Mucosa of rectum (tissue), 2 donors: Measurements from ENCODE around the gene EVI5L.

Experiments
- H3K27ac ChIP-seq, 2 donors: one replicate each; pipeline ENCODE4 v1.7.0; 2013; ENCODE audit warnings: inconsistent platforms in 2 of 2, low read depth in 2 of 2, low read length in 2 of 2
- H3K27me3 ChIP-seq, 2 donors: one replicate each; pipeline ENCODE4 v1.7.0; 2013; ENCODE audit warnings: low read length in 2 of 2; ENCODE audit not compliant: control insufficient read depth in 2 of 2, insufficient read depth in 2 of 2
- H3K36me3 ChIP-seq, 2 donors: one replicate each; pipeline ENCODE4 v1.7.0; 2013; ENCODE audit warnings: low read length in 2 of 2; ENCODE audit not compliant: control insufficient read depth in 2 of 2, insufficient read depth in 2 of 2
- H3K4me1 ChIP-seq, 2 donors: one replicate each; pipeline ENCODE4 v1.7.0; 2013; ENCODE audit warnings: low read length in 2 of 2, mild to moderate bottlenecking in 1 of 2; ENCODE audit not compliant: control insufficient read depth in 2 of 2, insufficient read depth in 2 of 2
- H3K4me3 ChIP-seq, 2 donors: one replicate each; pipeline ENCODE4 v1.7.0; 2013; ENCODE audit warnings: low read length in 2 of 2
- H3K9ac ChIP-seq, 2 donors: one replicate each; pipeline ENCODE4 v1.7.0; 2013; ENCODE audit warnings: low read length in 2 of 2, low read depth in 1 of 2, mild to moderate bottlenecking in 1 of 2
- H3K9me3 ChIP-seq, 2 donors: one replicate each; pipeline ENCODE4 v1.7.0; 2013; ENCODE audit warnings: low read length in 2 of 2; ENCODE audit not compliant: control insufficient read depth in 2 of 2
- donor health status: healthy.
- donor health status: Normal muscosa, but diverticular disease.

EVI5L gene

DNA sequence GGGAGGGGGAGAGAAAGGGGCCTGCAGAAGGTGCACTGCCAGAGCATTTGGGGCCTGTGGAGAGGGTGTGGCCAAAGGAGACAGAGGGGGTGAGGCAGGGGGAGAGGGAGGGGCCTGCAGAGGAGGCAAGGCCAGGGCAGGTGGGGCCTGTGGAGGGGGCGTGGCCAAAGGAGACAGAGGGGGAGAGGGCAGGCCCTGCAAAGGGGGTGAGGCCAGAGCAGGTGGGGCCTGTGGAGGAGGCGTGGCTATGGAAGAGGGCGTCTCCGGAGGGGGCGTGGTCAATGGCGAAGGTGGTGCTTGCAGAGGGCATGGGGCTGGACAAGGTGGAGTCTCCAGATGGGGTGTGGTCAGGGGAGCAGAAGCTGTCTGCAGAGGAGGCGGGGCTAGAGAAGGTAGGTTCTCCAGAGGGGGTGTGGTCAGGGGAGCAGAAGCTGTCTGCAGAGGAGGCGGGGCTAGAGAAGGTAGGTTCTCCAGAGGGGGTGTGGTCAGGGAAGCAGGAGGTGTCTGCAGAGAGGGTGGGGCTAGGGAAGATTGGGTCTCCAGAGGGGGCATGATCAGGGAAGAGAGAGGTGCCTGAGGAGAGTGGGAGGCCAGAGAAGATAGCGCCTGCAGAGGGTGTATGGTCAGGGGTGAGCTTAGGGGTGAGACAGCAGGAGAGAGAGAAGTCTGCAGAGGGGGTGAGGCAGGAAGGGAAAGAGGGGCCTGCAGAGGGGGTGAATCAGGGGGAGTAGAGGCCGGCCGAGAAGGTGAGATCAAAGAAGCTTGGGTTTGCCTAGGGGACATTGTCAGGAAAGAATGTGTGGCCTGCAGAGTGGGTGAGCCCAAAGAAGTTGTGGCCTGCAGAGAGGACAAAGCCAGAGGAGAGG is 40.8 kb downstream of the EVI5L start:
- peaks cover 22 to 27% of the 10 kb centered on the region in 2 donors for H3K4me1 ChIP-seq
- peak overlapping the region in 1 of 2 donors; percentile 65 for H3K27ac ChIP-seq
- peaks cover 22 to 24% of the 10 kb centered on the region in 2 donors for H3K27me3 ChIP-seq
- H3K36me3 ChIP-seq: no peaks in the 10 kb centered on the region
- H3K4me3 ChIP-seq: no peak overlapping the region
- no peak overlapping the region for H3K9ac ChIP-seq
- H3K9me3 ChIP-seq: no peaks in the 10 kb centered on the region

GRCh38 chr19:7871437-7872305 is 41.7 kb downstream of the EVI5L start:
- Histone ChIP-seq H3K9ac (peak overlapping the region in 1 of 2 donors; percentile 39), H3K4me3 (peak overlapping the region; percentile 37 to 59), H3K4me1 (peaks cover 22 to 27% of the 10 kb centered on the region in 2 donors), H3K9me3 (no peaks in the 10 kb centered on the region), H3K36me3 (no peaks in the 10 kb centered on the region), H3K27me3 (peaks cover 19 to 22% of the 10 kb centered on the region in 2 donors), H3K27ac (peak overlapping the region; percentile 65)

DNA sequence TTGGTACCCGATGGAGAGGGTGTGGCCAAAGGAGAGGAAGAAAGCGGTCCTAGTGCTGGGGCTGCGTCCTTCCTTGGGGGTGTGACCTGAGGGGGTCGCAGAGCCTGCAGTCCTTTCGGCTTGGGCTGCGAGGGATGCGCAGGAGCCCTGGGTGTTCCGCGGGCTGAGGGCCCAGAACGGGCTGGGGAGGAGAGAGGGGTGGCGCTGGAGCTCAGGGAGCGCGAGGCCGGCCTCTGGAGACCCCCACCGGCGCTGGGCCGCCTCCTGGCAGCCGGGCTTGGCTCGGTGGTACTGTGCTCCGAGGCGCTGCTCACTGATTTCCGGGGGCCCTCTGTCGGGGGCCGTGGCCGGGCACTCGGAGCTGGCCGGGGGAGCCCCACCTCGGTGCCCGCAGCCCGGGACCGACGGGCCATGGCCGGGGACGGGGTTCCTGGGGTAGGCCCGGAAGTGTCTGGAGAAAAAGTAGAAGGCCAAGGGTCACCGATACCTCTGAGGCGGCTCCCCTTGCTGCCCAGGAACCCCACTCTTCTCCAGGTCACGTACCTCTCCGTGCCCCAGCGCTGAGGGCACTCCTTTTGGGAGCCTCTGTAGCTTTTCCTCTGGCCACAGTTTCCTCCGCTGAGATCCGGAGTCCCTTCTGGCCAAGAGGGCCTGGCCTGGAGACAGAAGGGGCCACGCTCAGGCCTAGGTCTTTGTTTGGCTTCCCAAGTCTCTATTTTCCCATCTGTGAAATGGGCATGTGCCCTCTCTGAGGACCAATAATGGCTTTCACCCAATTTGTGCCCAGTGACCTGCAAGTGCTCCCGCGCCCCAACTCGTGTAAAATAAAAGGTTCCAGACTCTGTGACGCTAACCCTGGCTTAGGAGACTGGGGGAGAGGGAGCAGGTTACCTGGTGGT is 42.5 kb downstream of the EVI5L start:
- Histone ChIP-seq H3K9ac (no peak overlapping the region), H3K27ac (no peak overlapping the region), H3K4me3 (no peak overlapping the region), H3K27me3 (peaks cover 13 to 19% of the 10 kb centered on the region in 2 donors), H3K36me3 (no peaks in the 10 kb centered on the region), H3K9me3 (no peaks in the 10 kb centered on the region), H3K4me1 (peaks cover 22 to 27% of the 10 kb centered on the region in 2 donors)

- no peak overlapping the region for H3K27ac ChIP-seq
- no peaks in the 10 kb centered on the region for H3K9me3 ChIP-seq
- peaks cover 13 to 19% of the 10 kb centered on the region in 2 donors for H3K27me3 ChIP-seq
- no peak overlapping the region for H3K9ac ChIP-seq
- H3K36me3 ChIP-seq: no peaks in the 10 kb centered on the region
- no peak overlapping the region for H3K4me3 ChIP-seq
- H3K4me1 ChIP-seq: peaks cover 19 to 24% of the 10 kb centered on the region in 2 donors
Observed at GRCh38 chr19:7873304-7874075, 43.5 kb downstream of the EVI5L start.

- H3K9ac ChIP-seq: no peak within 1 kb of the TSS
Observed at GRCh38 chr19:7874076-7874896, 44.3 kb downstream of the EVI5L start, which contains the start of gene PRR36. Gene PRR36 (minus strand): TSS chr19:7874390. CDS start chr19:7873689, 701 bp downstream.

GRCh38 chr19:7874897-7875273 is 44.9 kb downstream of the EVI5L start:
- Histone ChIP-seq H3K9ac (no peak overlapping the region), H3K27me3 (peaks cover 13 to 19% of the 10 kb centered on the region in 2 donors), H3K9me3 (no peaks in the 10 kb centered on the region), H3K27ac (no peak overlapping the region), H3K4me1 (peaks cover 13 to 14% of the 10 kb centered on the region in 2 donors), H3K4me3 (no peak overlapping the region), H3K36me3 (no peaks in the 10 kb centered on the region)

More at GRCh38 chr19:7874076-7874896, 44.3 kb downstream of the EVI5L start, which contains the start of gene PRR36:
- Histone ChIP-seq H3K9me3 (no peaks in the 10 kb centered on the region), H3K4me3 (no peak within 1 kb of the TSS), H3K4me1 (peaks cover 13 to 16% of the 10 kb centered on the region in 2 donors), H3K27ac (no peak within 1 kb of the TSS), H3K36me3 (no peaks in the 10 kb centered on the region), H3K27me3 (peaks cover 13 to 19% of the 10 kb centered on the region in 2 donors)

DNA sequence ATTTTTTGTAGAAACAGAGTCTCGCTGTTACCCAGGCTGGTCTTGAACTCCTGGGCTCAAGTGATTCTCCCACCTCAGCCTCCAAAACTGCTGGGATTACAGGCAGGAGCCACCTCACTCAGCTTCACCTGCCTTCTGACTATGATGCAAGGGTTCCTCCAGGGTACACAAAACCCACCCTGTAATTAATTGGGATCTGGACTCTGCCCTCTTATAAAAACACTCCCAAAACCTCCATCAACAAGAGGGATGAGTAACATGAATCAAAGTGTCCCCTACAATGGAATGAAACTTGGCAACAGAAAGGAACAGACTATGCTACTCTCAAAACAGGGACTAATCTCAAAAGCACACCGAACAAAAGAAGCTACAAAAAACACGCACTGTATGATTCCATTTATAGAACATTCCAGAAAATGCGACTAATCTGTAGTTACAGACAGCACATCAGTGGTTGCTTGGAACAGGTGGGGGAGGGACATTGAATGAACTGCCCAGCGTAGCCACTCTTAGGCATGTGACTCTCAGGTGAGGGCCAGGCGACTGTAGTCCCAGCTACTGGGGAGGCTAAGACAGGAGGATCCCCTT is 47.3 kb downstream of the EVI5L start:
- no peaks in the 10 kb centered on the region for H3K9me3 ChIP-seq
- no peaks in the 10 kb centered on the region for H3K36me3 ChIP-seq
- H3K27me3 ChIP-seq: peaks cover 13 to 19% of the 10 kb centered on the region in 2 donors
- no peak overlapping the region for H3K4me3 ChIP-seq
- no peak overlapping the region for H3K9ac ChIP-seq
- peaks cover 0 to 5% of the 10 kb centered on the region in 2 donors for H3K4me1 ChIP-seq
- no peak overlapping the region for H3K27ac ChIP-seq

DNA sequence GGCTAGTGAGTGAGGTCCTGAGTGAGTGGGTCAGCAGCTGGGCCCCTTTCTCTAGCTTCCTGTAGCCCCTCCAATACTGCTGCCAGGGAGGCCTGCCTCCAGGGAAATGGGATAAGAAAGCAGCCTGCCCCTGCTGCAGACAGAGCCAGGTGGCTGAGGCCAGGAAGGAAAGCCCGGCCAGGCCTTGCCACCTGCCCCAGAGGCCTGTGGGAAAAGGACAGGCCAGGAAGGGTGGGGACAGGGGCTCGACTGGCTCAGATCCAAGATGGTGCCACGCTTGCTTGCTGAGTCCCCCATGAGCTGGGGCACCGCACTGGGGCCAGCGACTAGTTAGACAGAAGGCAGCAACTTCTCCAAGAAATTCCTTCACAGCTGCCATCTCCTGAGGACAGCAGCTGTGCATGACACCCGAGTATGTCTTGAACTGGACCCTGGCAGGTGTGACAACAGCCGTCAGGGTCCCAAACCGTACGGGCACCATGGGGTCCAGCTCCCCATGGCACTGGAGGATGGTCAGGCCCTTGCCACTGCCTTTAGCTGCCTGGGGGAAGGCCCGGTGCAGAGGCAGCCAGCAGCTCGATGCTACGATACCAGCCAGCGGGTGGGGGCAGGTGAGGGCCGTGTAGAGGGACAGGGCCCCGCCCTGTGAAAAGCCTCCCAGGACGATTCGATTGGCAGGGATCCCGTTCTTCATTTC is 49.2 kb downstream of the EVI5L start:
- Histone ChIP-seq H3K4me1 (peaks cover 0 to 2% of the 10 kb centered on the region in 2 donors), H3K9me3 (no peaks in the 10 kb centered on the region), H3K27me3 (peaks cover 6 to 11% of the 10 kb centered on the region in 2 donors), H3K9ac (no peak overlapping the region), H3K4me3 (no peak overlapping the region), H3K36me3 (no peaks in the 10 kb centered on the region), H3K27ac (no peak overlapping the region)
